ENCODE results near the gene ARHGEF33.

GRCh38 chr2:38959466-38959865, 69.8 kb downstream of the ARHGEF33 start:
- TF ChIP-seq MAX (IDR thresholded peaks at IDR 0.05; ENCODE audit: low read depth, low read length) (no peak), CTCF (IDR thresholded peaks at IDR 0.05; ENCODE audit: low read depth, low read length) (no peak)
